GM12878 (cell line): ENCODE data around the gene PPP2R3C. TPM values are rescaled to one million over a fixed set of nuclear protein-coding genes. Genes with fewer than 3 reads are reported as not detected.

Experiments used
- ATAC-seq: fragments of 200-7000 bp; cut with Tn5 transposase; 3 replicates; pipeline ENCODE4 v1.9.1; 2020; ENCODE audit warnings: mild to moderate bottlenecking, moderate library complexity
- BruUV-seq: library from RNA; stranded (reverse); fragments of 400-500 nt; replicated peaks from 2 replicates; lab custom pipeline; 2021; lab: Mats Ljungman, UMichigan
- CTCF ChIA-PET: fragments of 300-600 bp; sonication (Branson Sonifier 250); formaldehyde crosslinking; extraction: SDS; loops from one replicate; lab custom pipeline; 2021; ENCODE audit warnings: inconsistent platforms; lab: Yijun Ruan, JAX
- POLR2A ChIA-PET: fragments of 350-600 bp; formaldehyde crosslinking; extraction: SDS; loops from one replicate; lab custom pipeline; 2021; ENCODE audit warnings: inconsistent platforms; lab: Charles Lee
- RAD21 ChIA-PET: fragments of 300-600 bp; sonication (Branson Sonifier 250); formaldehyde crosslinking; loops from one replicate; lab custom pipeline; 2023; ENCODE audit warnings: antibody characterized with exemption; ENCODE audit not compliant: unreplicated experiment; lab: Charles Lee
- SMC1A ChIA-PET: fragments of 300-600 bp; sonication (Branson Sonifier 250); formaldehyde crosslinking; loops from one replicate; lab custom pipeline; 2023; ENCODE audit not compliant: unreplicated experiment, uncharacterized antibody; lab: Charles Lee
- DNase-seq: peaks from one replicate; pipeline ENCODE4 v3.0.0-alpha.2; 2011; ENCODE audit warnings: low read depth, low spot score
- FAIRE-seq: peaks from 3 replicates; lab custom pipeline; 2011; peaks lifted over from hg19 to GRCh38; lab: Jason Lieb, UNC
- H2AFZ ChIP-seq: 2 replicates; pipeline ENCODE4 v1.6.0; 2011; ENCODE audit warnings: low read depth, low read length, control low read depth; ENCODE audit not compliant: control insufficient read depth
- H3K27ac ChIP-seq: 2 replicates; pipeline ENCODE4 v1.5.1; 2011; ENCODE audit warnings: control low read depth; ENCODE audit not compliant: control insufficient read depth, insufficient read depth
- H3K27me3 ChIP-seq, 2 experiments: replicated peaks in 1 of 2; 2 replicates each; pipeline versions ENCODE4 v1.6.0 to v1.6.1; 2011; ENCODE audit warnings: low read length in 1 of 2; ENCODE audit not compliant: control insufficient read depth in 2 of 2, insufficient read depth in 2 of 2
- H3K36me3 ChIP-seq, 2 experiments: 2 replicates each; pipeline ENCODE4 v1.5.1; 2011; ENCODE audit warnings: low read length in 1 of 2; ENCODE audit not compliant: control insufficient read depth in 2 of 2, insufficient read depth in 2 of 2
- H3K4me1 ChIP-seq: 2 replicates; pipeline ENCODE4 v1.6.1; 2011; ENCODE audit warnings: mild to moderate bottlenecking, low read length, moderate library complexity, mixed read lengths; ENCODE audit not compliant: control insufficient read depth, insufficient read depth
- H3K4me2 ChIP-seq: 2 replicates; pipeline ENCODE4 v1.6.0; 2011; ENCODE audit warnings: control low read depth; ENCODE audit not compliant: control insufficient read depth, insufficient read depth
- H3K4me3 ChIP-seq: fragments of 200-600 bp; sonication (generic); 2 replicates; pipeline ENCODE4 v1.5.1; 2016
- H3K79me2 ChIP-seq: 2 replicates; pipeline ENCODE4 v1.6.0; 2011; ENCODE audit warnings: low read length; ENCODE audit not compliant: control insufficient read depth, insufficient read depth
- H3K9ac ChIP-seq: 2 replicates; pipeline ENCODE4 v1.8.0; 2011; ENCODE audit warnings: low read length, control low read depth, mixed read lengths; ENCODE audit not compliant: control insufficient read depth, insufficient read depth
- H3K9me3 ChIP-seq: replicated peaks from 3 replicates; pipeline ENCODE4 v1.5.1; 2011; ENCODE audit warnings: mild to moderate bottlenecking, low read length; ENCODE audit not compliant: control insufficient read depth, insufficient read depth
- H4K20me1 ChIP-seq: 2 replicates; pipeline ENCODE4 v1.6.0; 2011; ENCODE audit not compliant: control insufficient read depth, insufficient read depth
- BMI1 ChIP-seq: fragments of 450-650 bp; IDR thresholded peaks from 2 replicates; pipeline ENCODE4 v1.6.1; 2016; ENCODE audit warnings: mild to moderate bottlenecking, moderate library complexity, borderline replicate concordance
- CHD2 ChIP-seq: IDR thresholded peaks from 2 replicates; pipeline ENCODE4 v1.6.1; 2011; ENCODE audit warnings: low read depth, low read length, improper control_type of control experiment, borderline replicate concordance
- HDAC2 ChIP-seq: fragments of 200-600 bp; sonication (generic); IDR thresholded peaks from 2 replicates; pipeline ENCODE4 v1.6.1; 2017
- MTA3 ChIP-seq: IDR thresholded peaks from 2 replicates; pipeline ENCODE4 v1.6.1; 2012; ENCODE audit warnings: low read length, inconsistent platforms, borderline replicate concordance
- MYC ChIP-seq: IDR thresholded peaks from 2 replicates; pipeline ENCODE4 v1.6.1; 2011; ENCODE audit warnings: mild to moderate bottlenecking, low read length, moderate library complexity, inconsistent platforms; ENCODE audit not compliant: insufficient read depth, insufficient replicate concordance, insufficient read length, severe bottlenecking
- NR2C1 ChIP-seq: fragments of 450-650 bp; IDR thresholded peaks from 2 replicates; pipeline ENCODE4 v1.6.1; 2017; ENCODE audit warnings: antibody characterized with exemption, mild to moderate bottlenecking, moderate library complexity
- PML ChIP-seq: IDR thresholded peaks from 2 replicates; pipeline ENCODE4 v1.6.1; 2012; ENCODE audit warnings: low read length, inconsistent platforms
- POLR2AphosphoS2 ChIP-seq: IDR thresholded peaks from 2 replicates; pipeline ENCODE4 v1.6.1; 2011; ENCODE audit warnings: low read depth, mild to moderate bottlenecking, low read length, improper control_type of control experiment, moderate library complexity
- POU2F2 ChIP-seq: IDR thresholded peaks from 3 replicates; pipeline ENCODE4 v1.6.1; 2011; ENCODE audit warnings: low read depth, mild to moderate bottlenecking, low read length, borderline replicate concordance
- RB1 ChIP-seq: fragments of 450-650 bp; formaldehyde crosslinking; IDR thresholded peaks from 2 replicates; pipeline ENCODE4 v1.6.1; 2017; ENCODE audit warnings: mild to moderate bottlenecking, borderline replicate concordance
- RFX5 ChIP-seq: IDR thresholded peaks from 2 replicates; pipeline ENCODE4 v1.6.1; 2011; ENCODE audit warnings: low read depth, low read length, improper control_type of control experiment
- SMAD1 ChIP-seq: fragments of 450-650 bp; IDR thresholded peaks from 2 replicates; pipeline ENCODE4 v1.6.1; 2018; ENCODE audit warnings: mild to moderate bottlenecking, low read depth; ENCODE audit not compliant: partially characterized antibody
- SMARCA5 ChIP-seq: fragments of 450-650 bp; IDR thresholded peaks from 2 replicates; pipeline ENCODE4 v1.6.1; 2017; ENCODE audit warnings: mild to moderate bottlenecking
- WGBS: methylation state at CpG from one replicate; pipeline ENCODE4 v1.1.6; 2016; ENCODE audit warnings: low lambda C conversion rate; ENCODE audit not compliant: insufficient replicate concordance, insufficient coverage; ENCODE audit errors: missing lambda C conversion rate; 5-methylcytosine and 5-hydroxymethylcytosine counted together
- in situ Hi-C: fragments of 300-500 bp; cut with MboI; formaldehyde crosslinking; loops from 9 replicates; pipeline ENCODE4 v1.14.3; 2018; ENCODE audit warnings: mixed read lengths
- intact Hi-C: fragments of 100-400 bp; cut with micrococcal nuclease; formaldehyde crosslinking; loops from one replicate; pipeline ENCODE4 v1.14.2; 2022; ENCODE audit not compliant: unreplicated experiment
- polyA plus RNA-seq, 11 experiments: library from polyadenylated mRNA; depleted of rRNA in 4 of 11; unstranded in 6 of 11; stranded (reverse) in 5 of 11; fragments of >200 nt; fragmentation: Nextera tagmentation in 4 of 11; fragmentation: Illumina TruSeq in 1 of 11; extraction: Ambion mirVana in 4 of 11; extraction: Trizol in 1 of 11; gene quantifications; 1 replicate in 1 of 11; 2 replicates in 10 of 11; pipeline versions ENCODE4 v1.2.1 to v1.2.3, GENCODE V29; 2011 to 2016; ENCODE audit warnings: inconsistent platforms in 2 of 11, missing spikeins in 2 of 11, low read depth in 1 of 11
- total RNA-seq, 4 experiments: library from RNA; depleted of rRNA in 3 of 4; stranded (reverse); fragments of >200 nt in 3 of 4; fragmentation: Illumina TruSeq in 1 of 4; extraction: Trizol in 1 of 4; gene quantifications; 2 replicates each; pipeline versions ENCODE4 v1.2.1 to v1.2.3, GENCODE V29; 2013 to 2021
- TF ChIP-seq, protein P1 (sequence below), 3 experiments: IDR thresholded peaks in 2 of 3; conservative IDR thresholded peaks in 1 of 3; 2 replicates each; pipeline ENCODE4 v1.5.1; 2011; ENCODE audit warnings: low read depth in 3 of 3, low read length in 3 of 3, mild to moderate bottlenecking in 3 of 3, control low read depth in 2 of 3, moderate library complexity in 2 of 3, inconsistent platforms in 1 of 3, mixed read lengths in 1 of 3; ENCODE audit not compliant: control insufficient read depth in 2 of 3, insufficient read depth in 1 of 3; ENCODE audit errors: extremely low read depth in 1 of 3
- TF ChIP-seq, protein P2 (sequence below): IDR thresholded peaks from 2 replicates; pipeline ENCODE4 v1.6.1; 2012; ENCODE audit warnings: low read depth, low read length, improper control_type of control experiment

The PPP2R3C gene
- total and polyA plus RNA-seq, 10 of the 15 experiments (the other 5 are each of a cell fraction or from before 2014, with no cell fraction given): 27.6 to 80.5 (median 42.9) TPM

GRCh38 chr14:35134329-35135123 lies 12.7 kb upstream of the PPP2R3C start (continued):
- TF ChIP-seq, protein P1, sequence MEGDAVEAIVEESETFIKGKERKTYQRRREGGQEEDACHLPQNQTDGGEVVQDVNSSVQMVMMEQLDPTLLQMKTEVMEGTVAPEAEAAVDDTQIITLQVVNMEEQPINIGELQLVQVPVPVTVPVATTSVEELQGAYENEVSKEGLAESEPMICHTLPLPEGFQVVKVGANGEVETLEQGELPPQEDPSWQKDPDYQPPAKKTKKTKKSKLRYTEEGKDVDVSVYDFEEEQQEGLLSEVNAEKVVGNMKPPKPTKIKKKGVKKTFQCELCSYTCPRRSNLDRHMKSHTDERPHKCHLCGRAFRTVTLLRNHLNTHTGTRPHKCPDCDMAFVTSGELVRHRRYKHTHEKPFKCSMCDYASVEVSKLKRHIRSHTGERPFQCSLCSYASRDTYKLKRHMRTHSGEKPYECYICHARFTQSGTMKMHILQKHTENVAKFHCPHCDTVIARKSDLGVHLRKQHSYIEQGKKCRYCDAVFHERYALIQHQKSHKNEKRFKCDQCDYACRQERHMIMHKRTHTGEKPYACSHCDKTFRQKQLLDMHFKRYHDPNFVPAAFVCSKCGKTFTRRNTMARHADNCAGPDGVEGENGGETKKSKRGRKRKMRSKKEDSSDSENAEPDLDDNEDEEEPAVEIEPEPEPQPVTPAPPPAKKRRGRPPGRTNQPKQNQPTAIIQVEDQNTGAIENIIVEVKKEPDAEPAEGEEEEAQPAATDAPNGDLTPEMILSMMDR (IDR thresholded peaks at IDR 0.05 in 2 of 3, conservative IDR thresholded peaks at IDR 0.05 in 1 of 3; ENCODE audit: control insufficient read depth in 2 of 3, extremely low read depth in 1 of 3, insufficient read depth in 1 of 3, low read depth in 3 of 3, low read length in 3 of 3): no peak
- TF ChIP-seq SMARCA5 (no peak), PML (no peak), BMI1 (no peak), MYC (no peak), HDAC2 (no peak), RB1 (no peak)

GRCh38 chr14:35133542-35134328 lies 11.9 kb upstream of the PPP2R3C start:
- FAIRE-seq: no peak
- H2AFZ ChIP-seq: no peak overlapping the region
- ChIA-PET SMC1A (interaction anchor here (1.1 to 16.3 kb wide), 3 partner anchors 11 to 282 kb away, joined by 3 to 362 read pairs (median 3); no protein-coding TSS in a partner anchor), CTCF (interaction anchor here (1.2 kb wide), 1 partner anchor 8 kb away, joined by 3 read pairs; no protein-coding TSS in a partner anchor), RAD21 (no interaction called here), POLR2A (no interaction called here)
- no peak; the same call in 2 of the 3 replicates for ATAC-seq
- H3K4me1 ChIP-seq: no peaks in the 10 kb centered on the region
- no peak overlapping the region for H3K27ac ChIP-seq
- intact Hi-C loops: no loop called here
- H3K4me3 ChIP-seq: no peak overlapping the region
- H3K27me3 ChIP-seq: no peaks in the 10 kb centered on the region
- WGBS: 87% methylated on average over 6 of the region's 6 CpGs
- DNase-seq: no peak
- H3K9me3 ChIP-seq: peaks cover 5% of the 10 kb centered on the region; the same call in 2 of the 3 replicates
- in situ Hi-C loops: no loop called here
- no peak overlapping the region for H3K4me2 ChIP-seq
- no peaks in the 10 kb centered on the region; the same call in 1 of the 2 replicates for H3K79me2 ChIP-seq
- H3K36me3 ChIP-seq: peaks cover 2 to 11% of the 10 kb centered on the region in 2 experiments; a peak in 3 of 4 replicates
- BruUV-seq: no TSS peak
- no peaks in the 10 kb centered on the region for H4K20me1 ChIP-seq
- no peak overlapping the region for H3K9ac ChIP-seq
- TF ChIP-seq, protein P2, sequence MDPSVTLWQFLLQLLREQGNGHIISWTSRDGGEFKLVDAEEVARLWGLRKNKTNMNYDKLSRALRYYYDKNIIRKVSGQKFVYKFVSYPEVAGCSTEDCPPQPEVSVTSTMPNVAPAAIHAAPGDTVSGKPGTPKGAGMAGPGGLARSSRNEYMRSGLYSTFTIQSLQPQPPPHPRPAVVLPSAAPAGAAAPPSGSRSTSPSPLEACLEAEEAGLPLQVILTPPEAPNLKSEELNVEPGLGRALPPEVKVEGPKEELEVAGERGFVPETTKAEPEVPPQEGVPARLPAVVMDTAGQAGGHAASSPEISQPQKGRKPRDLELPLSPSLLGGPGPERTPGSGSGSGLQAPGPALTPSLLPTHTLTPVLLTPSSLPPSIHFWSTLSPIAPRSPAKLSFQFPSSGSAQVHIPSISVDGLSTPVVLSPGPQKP: no peak
- TF ChIP-seq RFX5: no peak
- TF ChIP-seq NR2C1: no peak
- no peak for TF ChIP-seq CHD2
- TF ChIP-seq POLR2AphosphoS2: no peak
- no peak for TF ChIP-seq SMAD1
- TF ChIP-seq POU2F2: no peak
- no peak for TF ChIP-seq MTA3
